Effector memory CD8-positive, alpha-beta T cell (primary cell): ENCODE data around the gene PLCB1.

Experiments used
- ATAC-seq: fragments of 150-1000 bp; cut with Tn5 transposase; replicated peaks from 2 replicates; pipeline ENCODE4 v1.10.0; 2021; ENCODE audit warnings: mild to moderate bottlenecking, moderate library complexity
- DNase-seq, 3 experiments: peaks; one replicate each; pipeline ENCODE4 v3.0.0; 2021
- H3K27ac Mint-ChIP-seq, 2 donors: one replicate each; pipeline ENCODE4 v1.8.0; 2022; ENCODE audit warnings: mild to moderate bottlenecking in 2 of 2, mixed read lengths in 2 of 2, moderate library complexity in 2 of 2
- H3K27me3 Mint-ChIP-seq, 2 donors: one replicate each; pipeline ENCODE4 v1.8.0; 2022; ENCODE audit warnings: mixed read lengths in 2 of 2
- H3K36me3 Mint-ChIP-seq: one replicate; pipeline ENCODE4 v1.8.0; 2022; ENCODE audit warnings: mild to moderate bottlenecking, moderate library complexity, mixed read lengths; ENCODE audit not compliant: insufficient read depth
- H3K4me1 Mint-ChIP-seq, 2 donors: one replicate each; pipeline ENCODE4 v1.8.0; 2022; ENCODE audit warnings: low read depth in 2 of 2, mixed read lengths in 2 of 2
- H3K4me3 Mint-ChIP-seq, 2 donors: one replicate each; pipeline ENCODE4 v1.8.0; 2022; ENCODE audit warnings: mild to moderate bottlenecking in 2 of 2, mixed read lengths in 2 of 2, moderate library complexity in 2 of 2
- H3K9me3 Mint-ChIP-seq, 2 donors: one replicate each; pipeline ENCODE4 v1.8.0; 2022; ENCODE audit warnings: mixed read lengths in 2 of 2

Gene PLCB1

GRCh38 chr20:8562356-8562755, 430.3 kb downstream of the PLCB1 start:
- no peak overlapping the region for H3K4me3 Mint-ChIP-seq
- H3K4me1 Mint-ChIP-seq = no peaks in the 10 kb centered on the region

DNA sequence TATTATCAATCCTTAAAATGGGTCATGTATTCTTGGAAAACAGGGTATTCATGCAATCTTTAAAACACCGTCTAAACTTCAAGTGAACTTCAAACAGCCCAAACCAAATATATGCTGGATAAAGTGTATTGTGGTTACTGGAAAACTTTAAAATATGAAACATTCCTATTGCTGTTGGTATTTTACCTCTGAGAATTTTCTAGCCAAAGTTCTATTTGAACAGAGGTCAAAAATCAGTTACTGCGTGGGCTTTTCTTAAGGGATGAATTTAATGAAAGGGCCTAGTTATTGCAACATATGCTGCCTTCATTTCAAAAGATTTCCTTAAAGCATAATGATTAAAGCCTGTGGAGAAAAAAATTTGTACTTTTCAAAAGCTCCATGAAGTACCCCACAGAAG, 436.0 kb downstream of the PLCB1 start:
- peaks cover 1 to 16% of the 10 kb centered on the region in 2 donors for H3K4me1 Mint-ChIP-seq
- no peak for ATAC-seq
- DNase-seq = no peak
- no peak overlapping the region for H3K27ac Mint-ChIP-seq
- no peaks in the 10 kb centered on the region for H3K36me3 Mint-ChIP-seq
- no peak overlapping the region for H3K4me3 Mint-ChIP-seq
- peaks cover 0 to 6% of the 10 kb centered on the region in 2 donors for H3K9me3 Mint-ChIP-seq
- no peaks in the 10 kb centered on the region for H3K27me3 Mint-ChIP-seq

More at GRCh38 chr20:8562356-8562755, 430.3 kb downstream of the PLCB1 start:
- Mint-ChIP-seq H3K9me3 (peaks cover 0 to 2% of the 10 kb centered on the region in 2 donors), H3K36me3 (peaks cover under 1% of the 10 kb centered on the region), H3K27me3 (no peaks in the 10 kb centered on the region), H3K27ac (no peak overlapping the region)
- DNase-seq (no peak), ATAC-seq (no peak)

GRCh38 chr20:8569766-8570165, 437.7 kb downstream of the PLCB1 start:
- Mint-ChIP-seq H3K4me1 (peaks cover 1 to 16% of the 10 kb centered on the region in 2 donors), H3K9me3 (peaks cover 0 to 6% of the 10 kb centered on the region in 2 donors), H3K4me3 (no peak overlapping the region), H3K27ac (no peak overlapping the region), H3K27me3 (no peaks in the 10 kb centered on the region), H3K36me3 (no peaks in the 10 kb centered on the region)
- DNase-seq = no peak
- no peak for ATAC-seq

- H3K27ac Mint-ChIP-seq = no peak overlapping the region
- H3K4me3 Mint-ChIP-seq = no peak overlapping the region
- no peak for DNase-seq
- H3K4me1 Mint-ChIP-seq = peaks cover 1 to 16% of the 10 kb centered on the region in 2 donors
- no peak for ATAC-seq
- peaks cover 0 to 6% of the 10 kb centered on the region in 2 donors for H3K9me3 Mint-ChIP-seq
- H3K36me3 Mint-ChIP-seq = no peaks in the 10 kb centered on the region
- H3K27me3 Mint-ChIP-seq = no peaks in the 10 kb centered on the region
These were observed 439.5 kb downstream of the PLCB1 start for GRCh38 chr20:8571611-8572010.

- Mint-ChIP-seq H3K27me3 (no peaks in the 10 kb centered on the region), H3K4me1 (peaks cover 1 to 16% of the 10 kb centered on the region in 2 donors), H3K9me3 (peaks cover 0 to 6% of the 10 kb centered on the region in 2 donors), H3K27ac (no peak overlapping the region), H3K36me3 (no peaks in the 10 kb centered on the region), H3K4me3 (no peak overlapping the region)
- no peak for DNase-seq
- no peak for ATAC-seq
These were observed 441.6 kb downstream of the PLCB1 start for GRCh38 chr20:8573686-8574085.

- H3K36me3 Mint-ChIP-seq = no peaks in the 10 kb centered on the region
- peaks cover 0 to 6% of the 10 kb centered on the region in 2 donors for H3K9me3 Mint-ChIP-seq
- peaks cover under 1 to 12% of the 10 kb centered on the region in 2 donors for H3K4me1 Mint-ChIP-seq
- no peaks in the 10 kb centered on the region for H3K27me3 Mint-ChIP-seq
- ATAC-seq (no peak), DNase-seq (no peak)
- H3K4me3 Mint-ChIP-seq = no peak overlapping the region
- no peak overlapping the region for H3K27ac Mint-ChIP-seq
These were observed 443.0 kb downstream of the PLCB1 start for GRCh38 chr20:8575114-8575513.

DNA sequence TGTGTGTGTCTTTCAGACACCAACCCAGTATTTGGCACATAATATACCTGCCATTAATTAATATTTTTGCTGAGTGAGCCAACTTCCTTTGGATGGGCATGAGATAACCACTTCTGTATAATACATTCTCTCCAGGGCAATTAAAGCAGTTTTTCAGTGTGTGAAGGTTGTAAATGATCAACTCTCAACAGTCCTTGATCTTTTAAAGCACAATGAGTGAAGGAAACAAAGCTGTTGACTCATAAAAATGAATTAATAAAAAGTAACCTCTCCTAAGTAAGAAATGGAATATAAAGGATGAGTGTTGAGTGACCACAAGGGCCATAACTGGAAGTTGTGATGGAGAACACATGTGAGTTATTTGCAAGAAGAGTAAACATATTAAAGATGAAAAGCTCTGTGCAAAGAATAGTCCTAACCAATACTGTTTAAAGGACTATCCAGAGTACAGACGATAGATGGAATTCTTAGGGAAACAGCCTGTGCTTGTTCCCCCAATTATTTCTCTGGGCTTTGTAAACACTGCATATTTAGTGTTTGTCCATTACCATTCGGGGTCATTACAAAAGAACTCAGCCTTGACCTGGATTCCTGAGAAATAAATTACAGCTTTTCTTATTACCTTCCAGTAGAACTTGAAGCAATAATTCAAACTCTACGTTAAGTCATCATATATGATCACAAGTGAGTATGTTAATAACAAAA, 446.2 kb downstream of the PLCB1 start:
- H3K27me3 Mint-ChIP-seq = no peaks in the 10 kb centered on the region
- H3K9me3 Mint-ChIP-seq = no peaks in the 10 kb centered on the region
- no peak overlapping the region for H3K27ac Mint-ChIP-seq
- peaks cover 2% of the 10 kb centered on the region for H3K36me3 Mint-ChIP-seq
- ATAC-seq = no peak
- H3K4me1 Mint-ChIP-seq = peaks cover 0 to 1% of the 10 kb centered on the region in 2 donors
- no peak for DNase-seq
- no peak overlapping the region for H3K4me3 Mint-ChIP-seq

DNA sequence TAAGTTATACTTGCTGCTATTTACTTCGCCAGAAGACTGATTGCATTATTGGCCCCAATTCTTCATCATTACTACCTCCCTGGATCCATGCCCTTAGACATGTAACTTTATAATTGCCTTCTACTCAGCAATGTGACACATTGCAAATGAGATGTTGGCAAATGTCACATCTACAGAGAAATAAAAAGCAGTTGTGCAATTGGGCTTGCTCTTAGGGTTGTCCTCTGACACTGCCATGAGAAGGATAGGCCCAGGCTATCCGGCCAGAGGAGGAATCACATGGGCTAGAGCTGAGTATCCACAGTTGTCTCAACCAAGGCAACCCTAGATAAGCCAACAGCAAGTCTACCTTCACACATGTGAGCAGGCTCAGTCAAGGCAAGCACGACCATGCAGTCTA, 447.0 kb downstream of the PLCB1 start:
- DNase-seq = no peak
- no peaks in the 10 kb centered on the region for H3K27me3 Mint-ChIP-seq
- peaks cover 0 to 1% of the 10 kb centered on the region in 2 donors for H3K4me1 Mint-ChIP-seq
- peaks cover 2% of the 10 kb centered on the region for H3K36me3 Mint-ChIP-seq
- no peak overlapping the region for H3K4me3 Mint-ChIP-seq
- H3K9me3 Mint-ChIP-seq = no peaks in the 10 kb centered on the region
- no peak for ATAC-seq
- peak overlapping the region in 1 of 2 donors; percentile 8 for H3K27ac Mint-ChIP-seq

DNA sequence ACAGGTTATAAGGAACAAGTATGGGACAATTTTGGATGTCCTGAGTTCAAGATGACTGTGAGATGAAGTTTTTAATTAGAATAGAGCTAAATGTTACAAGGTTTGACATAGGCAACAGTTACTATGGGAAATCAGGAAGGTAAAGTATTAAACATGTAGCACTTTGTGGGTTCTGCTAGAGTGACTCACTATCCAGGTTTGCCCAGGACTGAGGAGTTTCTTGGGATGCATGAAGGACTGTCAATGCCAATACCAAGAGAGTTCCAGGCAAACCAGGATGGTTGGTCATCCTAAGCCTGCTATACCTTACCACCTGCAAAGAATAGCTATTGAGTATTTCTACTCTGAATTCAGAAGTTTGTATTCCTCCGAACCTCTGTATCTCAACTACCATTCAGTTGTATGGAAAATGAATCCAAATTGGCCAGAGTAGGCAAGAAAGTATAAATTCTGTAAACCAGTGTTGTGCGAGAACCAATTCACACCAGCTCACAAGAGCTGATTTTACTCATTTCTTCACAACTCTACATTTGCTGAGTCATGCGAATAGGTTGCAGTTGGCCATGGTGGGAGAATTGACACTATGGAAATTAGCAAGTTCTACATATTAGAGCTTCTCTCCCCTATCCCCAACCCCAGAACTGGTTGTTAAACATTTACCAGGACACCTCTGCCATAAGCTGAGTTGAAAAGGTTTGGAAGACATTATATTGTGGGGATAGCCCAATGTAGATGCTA, 449.5 kb downstream of the PLCB1 start:
- no peak for ATAC-seq
- H3K27ac Mint-ChIP-seq = no peak overlapping the region
- H3K27me3 Mint-ChIP-seq = no peaks in the 10 kb centered on the region
- peaks cover 2% of the 10 kb centered on the region for H3K36me3 Mint-ChIP-seq
- no peak for DNase-seq
- no peaks in the 10 kb centered on the region for H3K9me3 Mint-ChIP-seq
- peaks cover 0 to 5% of the 10 kb centered on the region in 2 donors for H3K4me1 Mint-ChIP-seq
- no peak overlapping the region for H3K4me3 Mint-ChIP-seq

- Mint-ChIP-seq H3K36me3 (peaks cover 2% of the 10 kb centered on the region), H3K27ac (no peak overlapping the region), H3K4me1 (peaks cover 8 to 9% of the 10 kb centered on the region in 2 donors), H3K27me3 (no peaks in the 10 kb centered on the region), H3K4me3 (no peak overlapping the region), H3K9me3 (no peaks in the 10 kb centered on the region)
- DNase-seq = no peak
- ATAC-seq = no peak
These were observed 451.0 kb downstream of the PLCB1 start for GRCh38 chr20:8583012-8583565.

- Mint-ChIP-seq H3K27ac (no peak overlapping the region), H3K4me1 (peaks cover 9 to 11% of the 10 kb centered on the region in 2 donors), H3K9me3 (no peaks in the 10 kb centered on the region), H3K4me3 (no peak overlapping the region), H3K36me3 (peaks cover 2% of the 10 kb centered on the region), H3K27me3 (no peaks in the 10 kb centered on the region)
- ATAC-seq (no peak), DNase-seq (no peak)
These were observed 451.5 kb downstream of the PLCB1 start for GRCh38 chr20:8583566-8584043.

GRCh38 chr20:8587251-8587650, 455.2 kb downstream of the PLCB1 start:
- Mint-ChIP-seq H3K36me3 (peaks cover 2% of the 10 kb centered on the region), H3K27ac (peak overlapping the region; percentile 5 to 32), H3K4me1 (peaks cover 9 to 11% of the 10 kb centered on the region in 2 donors), H3K27me3 (no peaks in the 10 kb centered on the region), H3K4me3 (no peak overlapping the region), H3K9me3 (no peaks in the 10 kb centered on the region)
- DNase-seq (no peak), ATAC-seq (no peak)

- H3K4me1 Mint-ChIP-seq = peaks cover 9 to 11% of the 10 kb centered on the region in 2 donors
- DNase-seq = no peak
- peak overlapping the region in 1 of 2 donors; percentile 5 for H3K27ac Mint-ChIP-seq
- peaks cover under 1% of the 10 kb centered on the region for H3K36me3 Mint-ChIP-seq
- ATAC-seq = peak; percentile 70
- H3K4me3 Mint-ChIP-seq = no peak overlapping the region
- H3K9me3 Mint-ChIP-seq = no peaks in the 10 kb centered on the region
- no peaks in the 10 kb centered on the region for H3K27me3 Mint-ChIP-seq
These were observed 455.7 kb downstream of the PLCB1 start for GRCh38 chr20:8587810-8588209.
